ENCODE measurements around the gene MTHFD2. TPM values are rescaled to one million over a fixed set of nuclear protein-coding genes. Genes with fewer than 3 reads are reported as not detected.

The MTHFD2 gene
- total and polyA plus RNA-seq, 2 donors (not counting 3 experiments of a cell fraction or from before 2014, with no cell fraction given): 25.6 to 83.2 TPM

GRCh38 chr2:74260495-74260894 is 62.1 kb downstream of the MTHFD2 start:
- Histone ChIP-seq H3K27me3 (ENCODE audit: control insufficient read depth in 2 of 2, insufficient read depth in 2 of 2, low read length in 2 of 2) (peaks cover 0 to 2% of the 10 kb centered on the region in 2 experiments), H3K9me1 (replicated peaks; ENCODE audit: control insufficient read depth, extremely low read depth, insufficient read depth, low read length) (no peaks in the 10 kb centered on the region), H3K4me3 (replicated peaks in 1 of 3; ENCODE audit: insufficient read depth in 1 of 3, low read depth in 1 of 3, low read length in 3 of 3) (no peak overlapping the region), H3K79me2 (ENCODE audit: control insufficient read depth, insufficient read depth, low read length) (no peaks in the 10 kb centered on the region), H3K4me1 (ENCODE audit: control insufficient read depth, extremely low read depth, insufficient read depth, low read length) (no peaks in the 10 kb centered on the region), H3K36me3 (ENCODE audit: control insufficient read depth in 2 of 2, extremely low read depth in 1 of 2, insufficient read depth in 2 of 2, low read length in 2 of 2) (no peaks in the 10 kb centered on the region), H3K27ac (ENCODE audit: insufficient read depth, low read depth, low read length) (no peak overlapping the region), H4K20me1 (replicated peaks; ENCODE audit: control insufficient read depth, extremely low read depth, insufficient read depth, low read length) (no peaks in the 10 kb centered on the region), H3K4me2 (ENCODE audit: insufficient read depth, low read length) (no peak overlapping the region), H3K9me3 (replicated peaks; ENCODE audit: control insufficient read depth, insufficient read depth, low read length) (no peaks in the 10 kb centered on the region), H2AFZ (ENCODE audit: low read depth, low read length) (no peak overlapping the region), H3K9ac (replicated peaks; ENCODE audit: extremely low read depth, insufficient read depth, low read length) (no peak overlapping the region)
- intact Hi-C loops (cut with micrococcal nuclease): no loop called here
- DNase-seq (ENCODE audit: low read depth, low spot score) (no peak), FAIRE-seq (no peak)
- no peak for TF ChIP-seq JUN (IDR thresholded peaks at IDR 0.05; ENCODE audit: borderline replicate concordance, insufficient read depth, insufficient read length, low read depth)
- no peak for TF ChIP-seq CTCF (IDR thresholded peaks at IDR 0.05; ENCODE audit: extremely low read depth in 1 of 2, insufficient read depth in 1 of 2, low read depth in 1 of 2, low read length in 2 of 2)
- TF ChIP-seq MYC (IDR thresholded peaks at IDR 0.05; ENCODE audit: low read depth, low read length): no peak
- no peak for TF ChIP-seq GATA2 (IDR thresholded peaks at IDR 0.05; ENCODE audit: insufficient read depth, insufficient read length, low read depth, low read length)
- TF ChIP-seq FOS (IDR thresholded peaks at IDR 0.05; ENCODE audit: borderline replicate concordance, insufficient read depth, low read length): no peak
- dilution Hi-C loops (cut with MboI; ENCODE audit: extremely low pct_ligation_motif_present, low sequenced_read_pairs): no loop called here
- BruUV-seq (replicated peaks): no TSS peak
- ChIA-PET POLR2A (no interaction called here), CTCF (interaction anchor here (1.3 to 3.1 kb wide), 4 partner anchors 11 to 436 kb away, joined by 4 to 15 read pairs (median 6); no protein-coding TSS in a partner anchor)

Measured in endothelial cell of umbilical vein (primary cell).